Lower lobe of right lung (tissue), 2 donors: ENCODE measurements around the gene SF3B1. TPM values are rescaled to one million over a fixed set of nuclear protein-coding genes. Genes with fewer than 3 reads are reported as not detected.
A peak's percentile ranks its signal among the peaks of the same experiment; 100 is the strongest.

Source experiments
- ATAC-seq, 2 donors: fragments of 200-7000 bp; cut with Tn5 transposase; one replicate each; pipeline ENCODE4 v1.9.1; 2020 to 2022; ENCODE audit warnings: mild to moderate bottlenecking in 2 of 2, moderate library complexity in 2 of 2
- DNase-seq: peaks from one replicate; pipeline ENCODE4 v3.0.0-alpha.2; 2020
- H3K27ac ChIP-seq: fragments of 200-600 bp; one replicate; pipeline ENCODE4 v1.8.0; 2022
- H3K27me3 ChIP-seq: fragments of 200-600 bp; one replicate; pipeline ENCODE4 v1.8.0; 2022; ENCODE audit warnings: low read depth
- H3K36me3 ChIP-seq: fragments of 200-600 bp; one replicate; pipeline ENCODE4 v1.8.0; 2022; ENCODE audit warnings: mild to moderate bottlenecking
- H3K4me1 ChIP-seq: fragments of 200-600 bp; one replicate; pipeline ENCODE4 v1.8.0; 2022
- H3K4me3 ChIP-seq: fragments of 200-600 bp; one replicate; pipeline ENCODE4 v1.8.0; 2022; ENCODE audit warnings: mild to moderate bottlenecking
- H3K9me3 ChIP-seq: fragments of 200-600 bp; one replicate; pipeline ENCODE4 v1.8.0; 2022
- intact Hi-C: fragments of 100-400 bp; cut with DNase I; formaldehyde crosslinking; loops from one replicate; pipeline ENCODE4 v1.11.0; 2022
- total RNA-seq: library from RNA; stranded (reverse); fragmentation: NEBNext Ultra II Directional; extraction: Animal tissue kit (Norgen Biotek cat#: 25700); gene quantifications from one replicate; pipeline ENCODE4 v1.2.1, GENCODE V29; 2021
- TF ChIP-seq, protein P1 (sequence below): fragments of 200-600 bp; IDR thresholded peaks from one replicate; pipeline ENCODE4 v1.8.0; 2022; ENCODE audit warnings: antibody characterized with exemption, mild to moderate bottlenecking
- donor health status: DM: no; HTN: yes; CAD: no; lungs with severe emphysema.

SF3B1 gene
- total RNA-seq, 1 donor from 2014 or later = 230 TPM

DNA sequence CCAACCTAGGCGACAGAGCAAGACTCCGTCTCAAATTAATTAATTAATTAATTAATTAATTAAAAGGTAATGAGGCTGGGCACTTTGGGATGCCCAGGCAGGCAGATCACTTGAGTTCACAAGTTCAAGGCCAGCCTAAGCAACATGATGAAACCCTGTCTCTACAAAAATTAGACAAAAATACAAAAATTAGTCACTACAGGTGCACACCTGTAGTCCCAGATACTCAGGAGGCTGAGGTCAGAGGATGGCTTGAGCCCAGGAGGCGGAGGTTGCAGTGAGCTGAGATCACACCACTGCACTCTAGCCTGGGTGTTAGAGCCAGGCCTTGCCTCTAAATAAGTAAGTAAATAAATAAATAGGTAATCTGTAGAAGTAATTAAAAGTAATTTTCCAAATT, 6.8 kb downstream of the SF3B1 start:
- Histone ChIP-seq H3K36me3 (peaks cover 33% of the 10 kb centered on the region), H3K27me3 (no peaks in the 10 kb centered on the region), H3K27ac (no peak overlapping the region), H3K4me1 (peaks cover 92% of the 10 kb centered on the region), H3K9me3 (no peaks in the 10 kb centered on the region), H3K4me3 (no peak overlapping the region)
- TF ChIP-seq, protein P1, sequence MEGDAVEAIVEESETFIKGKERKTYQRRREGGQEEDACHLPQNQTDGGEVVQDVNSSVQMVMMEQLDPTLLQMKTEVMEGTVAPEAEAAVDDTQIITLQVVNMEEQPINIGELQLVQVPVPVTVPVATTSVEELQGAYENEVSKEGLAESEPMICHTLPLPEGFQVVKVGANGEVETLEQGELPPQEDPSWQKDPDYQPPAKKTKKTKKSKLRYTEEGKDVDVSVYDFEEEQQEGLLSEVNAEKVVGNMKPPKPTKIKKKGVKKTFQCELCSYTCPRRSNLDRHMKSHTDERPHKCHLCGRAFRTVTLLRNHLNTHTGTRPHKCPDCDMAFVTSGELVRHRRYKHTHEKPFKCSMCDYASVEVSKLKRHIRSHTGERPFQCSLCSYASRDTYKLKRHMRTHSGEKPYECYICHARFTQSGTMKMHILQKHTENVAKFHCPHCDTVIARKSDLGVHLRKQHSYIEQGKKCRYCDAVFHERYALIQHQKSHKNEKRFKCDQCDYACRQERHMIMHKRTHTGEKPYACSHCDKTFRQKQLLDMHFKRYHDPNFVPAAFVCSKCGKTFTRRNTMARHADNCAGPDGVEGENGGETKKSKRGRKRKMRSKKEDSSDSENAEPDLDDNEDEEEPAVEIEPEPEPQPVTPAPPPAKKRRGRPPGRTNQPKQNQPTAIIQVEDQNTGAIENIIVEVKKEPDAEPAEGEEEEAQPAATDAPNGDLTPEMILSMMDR = no peak
- no peak for DNase-seq
- ATAC-seq = no peak
- intact Hi-C loops = no loop called here

DNA sequence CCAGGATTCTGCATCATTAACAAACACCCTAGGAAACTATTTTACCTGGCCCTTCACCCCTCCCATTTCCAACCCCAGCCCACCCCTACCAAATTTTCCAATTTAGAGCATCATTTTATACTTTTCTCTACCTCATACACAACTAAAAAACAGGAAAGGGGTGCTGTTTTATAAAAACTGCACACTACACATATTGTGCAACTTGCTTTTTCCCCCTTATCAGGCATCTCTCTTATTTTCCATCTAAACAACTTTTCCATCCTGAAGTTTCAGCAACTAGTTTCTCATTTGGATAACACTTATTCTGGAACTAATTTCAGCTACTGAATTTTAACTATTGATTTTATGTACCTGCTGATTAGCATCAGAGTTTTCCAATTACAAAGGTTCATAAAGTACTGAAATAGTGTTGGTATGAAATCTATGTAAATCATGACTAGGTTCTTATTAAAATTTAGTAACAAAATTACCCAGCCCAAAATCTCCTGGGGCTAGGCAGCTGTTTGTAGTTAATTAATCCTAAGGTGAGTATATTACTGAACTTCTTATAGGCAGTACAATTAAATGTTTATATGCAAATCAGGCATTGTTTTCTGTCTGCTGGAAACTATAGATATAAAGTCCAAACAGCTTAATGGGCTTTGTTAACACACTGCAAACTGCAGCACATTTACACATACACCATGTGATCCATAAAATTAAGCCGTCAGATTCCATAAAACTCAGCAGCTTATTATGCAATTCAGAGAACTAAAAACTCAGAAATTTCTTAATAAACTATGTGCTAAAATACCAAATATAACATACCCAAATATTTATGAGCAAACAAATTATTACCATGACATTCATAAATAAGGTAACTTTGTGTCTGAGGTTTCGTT, 7.9 kb downstream of the SF3B1 start:
- intact Hi-C loops = no loop called here
- H3K27me3 ChIP-seq = no peaks in the 10 kb centered on the region
- peaks cover 43% of the 10 kb centered on the region for H3K36me3 ChIP-seq
- ATAC-seq = no peak
- no peak overlapping the region for H3K27ac ChIP-seq
- TF ChIP-seq, protein P1 = no peak
- H3K4me3 ChIP-seq = no peak overlapping the region
- DNase-seq = no peak
- H3K9me3 ChIP-seq = no peaks in the 10 kb centered on the region
- H3K4me1 ChIP-seq = peaks cover 86% of the 10 kb centered on the region

DNA sequence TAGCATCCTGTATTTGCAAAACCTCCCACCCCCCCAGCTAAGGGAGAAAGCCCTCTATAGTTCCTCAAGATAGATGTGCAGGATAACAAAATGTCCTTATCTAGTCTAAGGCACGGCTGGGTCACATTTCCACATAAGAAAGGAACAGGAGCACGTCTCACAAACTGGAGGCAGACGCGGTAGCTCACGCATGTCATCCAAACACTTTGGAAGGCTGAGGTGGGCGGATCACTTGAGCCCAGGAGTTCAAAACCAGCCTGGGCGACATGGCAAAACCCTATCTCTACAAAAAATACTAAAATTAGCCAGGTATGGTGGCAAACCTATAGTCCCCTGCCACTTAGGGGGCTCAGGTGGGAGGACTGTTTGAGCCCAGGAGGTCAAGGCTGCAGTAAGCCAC, 9.3 kb downstream of the SF3B1 start:
- H3K36me3 ChIP-seq = peaks cover 57% of the 10 kb centered on the region
- H3K27me3 ChIP-seq = no peaks in the 10 kb centered on the region
- DNase-seq = no peak
- TF ChIP-seq, protein P1 = no peak
- no peak overlapping the region for H3K4me3 ChIP-seq
- ATAC-seq = peak in 1 of 2 donors; percentile 17
- intact Hi-C loops = no loop called here
- no peak overlapping the region for H3K27ac ChIP-seq
- H3K9me3 ChIP-seq = no peaks in the 10 kb centered on the region
- H3K4me1 ChIP-seq = peaks cover 75% of the 10 kb centered on the region

DNA sequence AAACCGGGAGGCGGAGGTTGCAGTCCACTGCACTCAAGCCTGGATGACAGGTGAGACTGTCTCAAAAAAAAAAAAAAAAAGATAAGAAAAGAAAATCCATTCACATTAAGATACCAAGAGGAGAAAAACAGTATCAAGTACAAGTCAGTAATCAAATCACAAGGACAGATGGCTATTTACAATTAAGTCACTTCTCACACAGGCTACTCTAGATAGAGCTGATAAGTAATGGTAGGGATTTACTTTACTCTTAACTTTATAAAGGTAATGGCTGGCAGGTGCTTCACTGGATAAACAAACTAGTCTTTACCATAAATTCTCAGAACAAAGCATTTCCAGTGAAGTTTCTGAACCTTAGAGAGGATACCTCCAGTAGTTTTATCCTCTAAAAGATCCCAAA, 11.5 kb downstream of the SF3B1 start:
- ATAC-seq (no peak), DNase-seq (no peak)
- Histone ChIP-seq H3K4me1 (peaks cover 55% of the 10 kb centered on the region), H3K9me3 (no peaks in the 10 kb centered on the region), H3K27me3 (no peaks in the 10 kb centered on the region), H3K4me3 (no peak overlapping the region), H3K27ac (no peak overlapping the region), H3K36me3 (peaks cover 67% of the 10 kb centered on the region)
- intact Hi-C loops = no loop called here
- TF ChIP-seq, protein P1 = no peak

DNA sequence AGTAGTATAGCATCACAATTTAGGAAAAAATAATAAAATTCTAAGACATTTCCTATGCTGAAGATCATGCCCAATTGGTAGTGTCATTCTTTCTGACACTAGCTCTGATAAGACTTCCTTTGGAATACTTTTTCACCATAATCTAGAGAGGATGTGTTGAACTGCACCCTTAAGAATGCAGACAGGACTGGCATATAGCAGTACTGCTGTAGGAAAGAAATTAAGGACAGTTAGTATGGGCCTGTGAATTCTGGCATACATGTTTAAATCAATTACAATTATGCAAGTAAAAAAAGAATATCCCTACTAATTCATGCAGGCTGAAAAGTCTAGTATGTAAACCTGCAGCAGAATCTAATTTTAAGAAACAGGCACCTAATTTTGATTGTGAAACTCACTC, 15.4 kb downstream of the SF3B1 start:
- intact Hi-C loops = no loop called here
- ATAC-seq = no peak
- Histone ChIP-seq H3K36me3 (peaks cover 98% of the 10 kb centered on the region), H3K4me3 (no peak overlapping the region), H3K27ac (no peak overlapping the region), H3K27me3 (no peaks in the 10 kb centered on the region), H3K9me3 (no peaks in the 10 kb centered on the region), H3K4me1 (peaks cover 18% of the 10 kb centered on the region)
- TF ChIP-seq, protein P1 = no peak
- DNase-seq = no peak
